Stimulated activated CD8-positive, alpha-beta memory T cell treated with anti-CD3 and anti-CD28 coated beads, Interleukin-15, amount 100 ng/mL, for 4 hours (primary cell): ENCODE data around the gene SCGN.
"Not testable (repeated sequence)": the region's sequence is repeated elsewhere in the genome, so short reads cannot be mapped to it uniquely, and the experiment has no call there.

Experiments used
- DNase-seq, 2 donors: peaks; one replicate each; pipeline ENCODE4 v3.0.0-alpha.2; 2020; ENCODE audit warnings: low read depth in 2 of 2

Gene SCGN

DNA sequence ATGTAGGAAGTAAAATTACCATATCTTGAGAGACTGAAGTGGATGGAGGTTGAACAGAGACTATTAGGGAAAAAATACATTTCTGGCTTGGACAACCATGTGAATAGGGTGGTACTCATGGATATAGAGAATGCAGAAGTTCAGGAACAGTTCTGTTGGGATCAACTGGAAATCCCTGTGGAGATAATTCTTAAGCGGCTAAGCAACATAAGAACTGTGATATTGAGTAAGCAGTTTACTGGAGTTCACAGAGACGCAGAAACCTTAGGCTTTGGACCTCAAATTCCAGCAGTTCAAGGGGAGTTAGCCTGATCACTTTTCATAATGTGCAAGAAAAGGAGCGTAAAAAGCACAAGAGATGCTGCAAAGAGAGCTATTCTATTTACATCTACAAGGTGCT lies 78.9 kb downstream of the SCGN start:
- no peak for DNase-seq

DNA sequence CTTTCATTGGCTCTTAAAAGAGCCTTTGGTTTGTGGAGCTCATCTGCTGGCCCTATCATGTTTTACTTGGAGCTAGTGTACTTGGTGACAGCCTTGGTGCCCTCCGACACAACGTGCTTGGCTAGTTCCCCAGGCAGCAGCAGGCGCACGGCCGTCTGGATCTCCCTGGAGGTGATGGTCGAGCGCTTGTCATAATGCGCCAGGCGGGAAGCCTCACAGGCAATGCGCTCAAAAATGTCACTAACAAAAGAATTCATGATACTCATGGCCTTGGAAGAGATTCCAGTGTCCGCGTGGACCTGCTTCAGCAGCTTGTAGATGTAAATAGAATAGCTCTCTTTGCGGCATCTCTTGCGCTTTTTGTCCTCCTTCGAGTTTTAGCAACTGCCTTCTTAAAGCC lies 79.7 kb downstream of the SCGN start:
- DNase-seq, result no peak

DNA sequence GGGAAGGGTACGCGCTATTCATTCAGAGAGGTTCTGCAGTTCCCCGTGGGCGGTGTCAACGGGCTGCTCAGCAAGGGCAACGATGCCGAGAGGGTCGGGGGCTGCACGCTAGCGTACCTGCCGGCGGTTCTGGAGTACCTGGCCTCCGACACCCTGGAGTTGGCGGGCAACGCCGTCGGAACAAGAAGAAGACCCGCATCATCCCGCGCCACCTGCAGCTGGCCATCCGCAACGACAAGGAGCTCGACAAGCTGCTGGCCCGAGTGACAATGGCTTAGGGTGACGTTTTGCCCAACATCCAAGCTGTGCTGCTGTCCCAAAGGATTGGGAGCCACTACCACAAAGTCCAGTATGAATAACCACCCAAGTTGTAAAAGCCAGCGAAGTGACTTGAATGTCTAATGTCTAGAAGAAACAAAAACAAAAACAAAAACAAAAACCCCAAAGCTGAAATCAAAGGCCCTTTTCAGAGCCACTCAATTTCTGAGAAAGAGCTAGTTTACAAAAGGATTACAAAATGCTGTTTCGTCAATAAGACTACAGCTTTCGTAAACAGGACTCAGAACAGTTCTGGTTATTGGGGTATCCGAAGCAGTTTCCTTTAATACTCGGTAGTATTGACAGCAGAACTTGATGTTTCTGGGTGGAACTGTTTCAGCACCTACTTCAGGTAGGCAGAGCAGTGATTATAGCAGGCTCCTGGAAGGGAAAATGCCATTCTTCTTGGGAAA lies 80.6 kb downstream of the SCGN start:
- DNase-seq, result no peak

DNA sequence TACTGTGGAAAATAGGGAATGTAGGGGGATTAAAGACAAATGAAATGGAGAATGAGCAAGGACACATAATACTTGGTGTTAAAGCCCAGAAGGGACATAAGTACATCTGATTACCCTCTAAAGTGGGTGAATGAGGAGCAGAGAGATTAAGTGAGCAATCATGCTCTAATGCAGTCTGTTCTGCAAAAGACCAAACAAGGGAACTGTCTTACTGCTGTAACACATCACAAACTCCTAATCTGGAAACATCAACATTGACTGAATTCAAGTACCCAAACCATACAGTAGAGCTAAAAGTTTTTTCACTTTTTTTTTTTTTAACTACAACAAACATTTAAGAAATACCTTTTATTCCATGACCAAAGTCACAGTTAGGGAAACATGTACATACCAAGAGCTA lies 83.2 kb downstream of the SCGN start:
- DNase-seq, result no peak

DNA sequence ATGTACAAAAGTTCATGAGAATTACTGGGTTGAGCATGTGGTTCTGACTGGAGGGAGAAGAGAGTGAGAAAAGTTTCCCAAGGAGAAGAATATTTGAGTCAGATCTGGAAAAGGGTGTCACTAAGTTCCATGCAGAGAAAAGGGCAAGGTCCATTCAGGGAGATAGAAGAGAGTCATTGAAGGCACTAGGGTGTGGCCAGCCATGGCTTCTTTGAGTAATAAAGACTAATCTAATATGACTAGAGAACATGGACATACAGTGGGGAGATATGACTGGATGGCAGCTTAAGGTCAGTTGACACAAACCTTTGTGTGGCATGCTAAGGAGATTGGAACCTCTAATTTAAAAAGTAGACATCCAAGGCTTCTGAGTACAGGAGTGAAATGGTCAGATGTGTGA lies 91.9 kb downstream of the SCGN start:
- no peak for DNase-seq

DNA sequence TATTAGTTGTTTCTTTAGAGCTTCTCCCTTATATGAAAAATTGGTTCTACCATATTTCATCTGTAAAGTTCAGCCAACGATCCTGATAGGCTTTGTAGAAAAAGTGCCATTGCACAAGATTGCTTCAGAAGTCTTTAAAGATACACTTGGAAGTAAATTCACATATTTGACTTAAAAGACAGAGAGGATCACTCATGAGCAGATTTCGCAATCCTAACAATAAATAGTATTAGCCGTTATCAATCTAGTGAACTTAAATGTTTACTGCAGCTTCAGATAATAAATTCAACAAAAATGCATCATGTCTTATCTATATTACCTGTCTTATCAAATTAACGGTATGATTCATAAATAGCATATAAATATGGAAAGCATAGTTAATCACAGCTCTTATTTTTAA lies 93.8 kb downstream of the SCGN start:
- no peak for DNase-seq

DNA sequence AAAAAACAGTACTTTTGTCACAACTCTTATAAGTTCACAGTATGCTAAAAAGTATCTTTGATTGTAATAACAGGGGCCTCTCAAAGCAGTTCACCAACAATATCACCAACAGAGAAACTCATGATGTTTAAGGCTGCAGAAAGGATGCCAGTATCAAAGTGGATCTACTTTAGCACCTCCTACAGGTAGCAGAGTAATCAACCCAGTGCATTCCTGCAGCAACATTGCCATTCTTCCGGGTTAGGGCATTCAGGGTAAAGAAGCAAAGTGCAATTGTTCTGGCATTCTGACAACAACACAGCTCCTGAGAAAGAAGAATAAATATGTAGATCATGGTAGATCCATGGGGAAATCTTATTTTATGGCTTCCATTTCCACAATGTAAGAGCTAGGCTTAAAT lies 95.0 kb downstream of the SCGN start:
- DNase-seq, result no peak

DNA sequence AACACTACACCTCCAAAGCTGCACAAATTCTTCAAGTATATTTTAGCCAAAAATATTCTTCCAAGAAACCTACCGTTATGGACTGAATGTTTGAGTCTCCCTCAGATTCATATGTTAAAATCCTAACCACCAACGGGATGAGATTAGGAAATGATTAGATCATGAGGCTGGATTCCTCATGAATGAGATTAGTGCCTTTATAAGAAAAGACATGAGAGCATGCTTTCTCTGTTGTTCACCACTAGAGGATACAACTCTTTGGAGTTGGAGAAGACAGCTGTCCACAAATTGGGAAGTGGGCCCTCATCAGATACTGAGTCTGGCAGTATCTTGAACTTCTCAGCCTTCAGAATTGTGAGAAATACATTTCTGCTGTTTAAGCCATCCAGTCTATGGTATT lies 95.5 kb downstream of the SCGN start:
- no peak for DNase-seq

DNA sequence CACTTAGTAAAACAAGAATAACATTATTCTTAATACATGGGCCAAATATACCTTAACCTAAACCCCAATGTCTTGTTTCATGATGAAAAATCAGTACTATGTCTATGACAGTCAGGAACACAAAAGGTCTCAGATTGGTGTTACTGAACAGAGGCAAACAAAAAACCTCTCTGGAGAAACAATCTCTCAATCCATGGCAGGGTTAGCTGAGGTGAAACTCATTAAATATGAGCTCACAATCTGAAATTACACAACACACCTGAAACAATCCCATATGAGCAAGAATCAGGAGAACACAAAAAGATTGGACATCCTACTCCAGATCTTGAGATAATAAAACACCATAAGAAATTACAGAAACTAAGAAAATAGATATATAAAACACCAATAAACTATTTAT lies 96.0 kb downstream of the SCGN start:
- no peak for DNase-seq

DNA sequence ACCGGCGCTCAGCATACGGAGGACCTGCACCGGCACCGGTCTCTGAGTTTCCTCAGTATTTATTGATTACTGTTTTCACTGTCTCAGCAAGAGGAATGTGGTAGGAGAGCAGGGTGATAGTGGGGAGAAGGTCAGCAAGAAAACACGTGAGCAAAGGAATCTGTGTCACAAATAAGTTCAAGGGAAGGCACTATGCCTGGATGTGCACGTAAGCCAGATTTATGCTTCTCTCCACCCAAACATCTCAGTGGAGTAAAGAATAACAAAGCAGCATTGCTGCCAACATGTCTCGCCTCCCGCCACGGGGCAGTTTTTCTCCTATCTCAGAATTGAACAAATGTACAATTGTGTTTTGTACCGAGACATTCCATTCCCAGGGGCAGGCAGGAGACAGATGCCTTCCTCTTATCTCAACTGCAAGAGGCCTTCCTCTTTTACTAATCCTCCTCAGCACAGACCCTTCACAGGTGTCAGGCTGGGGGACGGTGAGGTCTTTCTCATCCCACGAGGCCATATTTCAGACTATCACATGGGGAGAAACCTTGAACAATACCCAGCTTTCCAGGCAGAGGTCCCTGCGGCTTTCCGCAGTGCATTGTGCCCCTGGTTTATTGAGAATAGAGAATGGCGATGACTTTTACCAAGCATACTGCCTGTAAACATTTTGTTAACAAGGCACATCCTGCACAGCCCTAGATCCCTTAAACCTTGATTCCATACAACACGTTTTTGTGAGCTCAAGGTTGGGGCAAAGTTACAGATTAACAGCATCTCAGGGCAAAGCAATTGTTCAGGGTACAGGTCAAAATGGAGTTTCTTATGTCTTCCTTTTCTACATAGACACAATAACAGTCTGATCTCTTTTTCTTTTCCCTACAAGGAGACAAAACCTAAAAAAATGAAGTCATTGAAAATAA lies 96.8 kb downstream of the SCGN start:
- not testable (repeated sequence) for DNase-seq

DNA sequence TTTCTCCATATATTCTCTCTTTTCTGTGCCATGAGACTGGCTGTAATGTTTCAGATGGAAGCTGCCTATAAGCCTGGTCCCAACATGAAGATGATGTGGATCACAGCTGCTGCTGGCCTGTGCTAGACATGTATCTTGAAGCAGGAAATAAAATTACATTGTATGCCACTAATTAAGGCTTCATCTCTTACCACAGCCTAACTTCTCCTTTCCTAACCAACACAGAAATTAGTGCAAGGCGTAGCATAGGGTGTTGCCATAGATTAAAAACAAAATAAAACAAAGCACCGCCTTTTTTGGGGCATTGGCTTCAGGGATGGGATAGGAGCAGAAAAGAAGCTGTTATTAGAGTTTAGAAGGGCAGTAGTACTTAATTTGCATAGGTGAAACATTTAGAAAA lies 97.8 kb downstream of the SCGN start:
- no peak for DNase-seq

DNA sequence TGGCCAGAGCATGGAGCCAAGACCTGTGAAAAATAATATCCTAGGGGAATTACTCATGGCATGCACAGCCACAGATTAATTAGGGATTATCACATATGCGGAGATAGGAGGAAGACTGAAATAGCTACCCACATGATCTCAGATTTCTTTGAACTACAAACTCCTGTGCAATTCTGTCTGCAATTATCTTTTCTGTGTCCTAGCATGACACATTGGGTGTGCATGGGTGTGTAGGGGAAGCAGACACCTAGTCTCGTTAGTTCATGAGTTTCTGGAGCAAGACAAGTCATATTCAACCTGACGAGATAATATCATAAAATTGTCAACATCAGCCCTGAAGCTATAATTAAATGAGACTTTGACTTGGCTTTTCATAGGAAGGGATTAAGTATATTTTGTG lies 98.9 kb downstream of the SCGN start:
- no peak for DNase-seq
